Pancreas (tissue), 10 donors: Measurements from ENCODE around the gene PCBD1. TPM values are rescaled to one million over a fixed set of nuclear protein-coding genes. Genes with fewer than 3 reads are reported as not detected.
A peak's percentile ranks its signal among the peaks of the same experiment; 100 is the strongest.

Experiments used
- ATAC-seq, 4 donors: fragments of 200-7000 bp; cut with Tn5 transposase; one replicate each; pipeline versions ENCODE4 v1.8.0 to v1.9.1; 2020; ENCODE audit warnings: mild to moderate bottlenecking in 4 of 4, moderate library complexity in 4 of 4
- DNase-seq, 6 donors: peaks; one replicate each; pipeline ENCODE4 v3.0.0-alpha.2; 2020
- FAIRE-seq: peaks from 2 replicates; lab custom pipeline; 2012; peaks lifted over from hg19 to GRCh38; lab: Jason Lieb, UNC
- H3K27ac ChIP-seq, 4 donors: fragments of 200-600 bp; sonication (generic); 1 replicate in 3 of 4; 2 replicates in 1 of 4; pipeline versions ENCODE4 v1.5.0 to v1.8.0; 2020
- H3K27me3 ChIP-seq, 4 donors: fragments of 200-600 bp; one replicate each; pipeline ENCODE4 v1.8.0; 2021
- H3K36me3 ChIP-seq, 3 donors: fragments of 200-600 bp; sonication (generic) in 1 of 3; one replicate each; pipeline versions ENCODE4 v1.5.0 to v1.8.0; 2020 to 2021
- H3K4me1 ChIP-seq, 3 donors: fragments of 200-600 bp; one replicate each; pipeline ENCODE4 v1.8.0; 2021
- H3K4me3 ChIP-seq, 4 donors: fragments of 200-600 bp; sonication (generic) in 2 of 4; one replicate each; pipeline versions ENCODE4 v1.5.0 to v1.8.0; 2020 to 2021
- H3K9me3 ChIP-seq, 4 donors: fragments of 200-600 bp; one replicate each; pipeline ENCODE4 v1.8.0; 2021
- CTCF ChIP-seq, 4 donors: fragments of 200-600 bp; sonication (generic) in 3 of 4; IDR thresholded peaks; one replicate each; pipeline versions ENCODE4 v1.5.0 to v1.8.0; 2021; ENCODE audit warnings: antibody characterized with exemption in 4 of 4
- WGBS, 2 donors: extraction: QIAGEN DNeasy Blood & Tissue Kit; methylation state at CpG; one replicate each; pipeline ENCODE4 v1.1.7; 2013; 5-methylcytosine and 5-hydroxymethylcytosine counted together
- intact Hi-C, 3 donors: fragments of 100-400 bp; cut with DNase I; formaldehyde crosslinking; loops; one replicate each; pipeline versions ENCODE4 v1.11.1 to v1.14.2; 2022
- polyA plus RNA-seq, 2 donors: library from polyadenylated mRNA; stranded (reverse); fragments of 200-250 nt; gene quantifications; one replicate each; pipeline ENCODE4 v1.2.3, GENCODE V29; 2013
- total RNA-seq, 6 donors: library from RNA; stranded (reverse); fragmentation: NEBNext Ultra II Directional in 4 of 6; extraction: Animal tissue kit (Norgen Biotek cat#: 25700) in 4 of 6; gene quantifications; one replicate each; pipeline versions ENCODE4 v1.2.1 to v1.2.4, GENCODE V29; 2021 to 2023
- donor health status: healthy with polysubstance abuse.
- donor health status: DM: no; HTN: no; CAD: no; lungs with moderate emphysema.
- donor health status: DM: no; HTN: no; CAD: no.
- donor health status: control.
- donor health status: control.
- donor health status: Bipolar disorder and iron deficiency.
- donor health status: DM: yes; HTN: yes; CAD: no.
- donor health status: DM: no; HTN: no; CAD: no.
- donor health status: DM: no; HTN: no; CAD: no.
- donor health status: DM: yes; HTN: yes; CAD: no.

PCBD1 gene
- total and polyA plus RNA-seq, 8 donors = 63.6 to 95.9 (median 76.9) TPM

DNA sequence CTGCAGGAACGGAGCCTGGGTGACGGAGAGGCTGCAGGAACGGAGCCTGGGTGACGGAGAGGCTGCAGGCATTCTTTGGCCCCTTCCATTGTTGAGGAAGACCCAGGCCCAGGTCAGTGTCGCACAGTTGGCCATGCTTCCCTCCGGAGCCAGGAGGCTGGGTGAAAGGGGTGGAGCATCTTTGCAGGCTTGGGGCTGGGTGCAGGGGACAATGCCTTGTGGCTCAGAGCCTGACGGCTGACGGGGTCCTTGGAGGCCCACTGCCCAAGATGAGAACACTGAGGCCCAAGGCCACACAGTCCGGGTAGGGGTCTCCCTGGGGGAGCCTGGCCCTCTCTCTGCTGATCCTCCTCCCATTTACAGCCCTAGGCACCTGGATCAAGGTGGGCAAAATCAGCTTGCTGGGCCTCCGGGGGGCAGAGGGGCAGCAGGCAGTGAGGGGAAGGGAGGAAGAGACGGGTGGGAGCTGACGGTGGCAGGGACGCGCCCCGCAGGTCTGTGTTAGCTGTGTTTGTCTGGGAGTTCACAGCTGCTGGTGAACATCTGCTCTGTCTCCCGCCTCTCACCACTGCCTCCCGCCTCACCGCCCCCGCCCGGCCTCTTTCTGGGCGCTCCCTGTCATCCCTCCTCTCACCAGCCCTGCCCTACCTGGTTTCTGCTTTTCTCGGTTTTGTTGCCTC lies 30.6 kb upstream of the PCBD1 start:
- intact Hi-C loops = no loop called here
- peak in 1 of 6 donors; percentile 58 for DNase-seq
- TF ChIP-seq CTCF (IDR thresholded peaks at IDR 0.05) = no peak
- FAIRE-seq = no peak
- Histone ChIP-seq H3K27me3 (no peaks in the 10 kb centered on the region), H3K4me1 (no peaks in the 10 kb centered on the region), H3K27ac (no peak overlapping the region), H3K36me3 (no peaks in the 10 kb centered on the region), H3K9me3 (no peaks in the 10 kb centered on the region), H3K4me3 (no peak overlapping the region)
- peak in 2 of 4 donors; percentile 44 to 61 for ATAC-seq
- WGBS, 2 donors = 46 to 57% methylated on average over 22 of the region's 22 CpGs

- no peak for FAIRE-seq
- TF ChIP-seq CTCF (IDR thresholded peaks at IDR 0.05) = no peak
- ATAC-seq = no peak
- no peak overlapping the region for H3K4me3 ChIP-seq
- H3K27me3 ChIP-seq = no peaks in the 10 kb centered on the region
- DNase-seq = peak in 1 of 6 donors; percentile 42
- intact Hi-C loops = no loop called here
- H3K9me3 ChIP-seq = no peaks in the 10 kb centered on the region
- H3K36me3 ChIP-seq = no peaks in the 10 kb centered on the region
- H3K27ac ChIP-seq = no peak overlapping the region
- 72 to 90% methylated on average over 8 to 10 of the region's 10 CpGs for WGBS, 2 donors
- H3K4me1 ChIP-seq = no peaks in the 10 kb centered on the region
Measured at GRCh38 chr10:70917635-70918034, 29.3 kb upstream of the PCBD1 start.

GRCh38 chr10:70917226-70917625 lies 28.9 kb upstream of the PCBD1 start:
- intact Hi-C loops = no loop called here
- DNase-seq = peak in 1 of 6 donors; percentile 8

DNA sequence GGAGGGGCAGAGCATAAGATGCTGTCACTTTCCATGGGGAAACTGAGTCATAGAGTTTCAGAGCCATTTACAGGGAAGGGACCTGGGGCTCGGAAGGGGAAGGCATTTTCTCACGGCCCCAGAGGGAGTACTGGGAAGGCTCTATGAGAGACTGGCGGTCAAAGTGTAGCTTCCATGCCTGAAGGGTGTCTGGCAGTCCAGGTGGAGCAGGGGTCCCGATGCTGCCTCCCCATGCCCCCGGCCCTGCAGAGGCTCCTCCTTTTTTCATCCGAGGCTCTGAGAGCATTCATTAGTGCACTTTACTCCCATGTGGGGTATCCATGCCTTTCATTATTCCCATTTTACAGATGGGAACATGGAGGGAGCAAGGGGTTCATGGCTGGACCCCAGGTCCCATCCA lies 27.9 kb upstream of the PCBD1 start:
- FAIRE-seq (no peak), ATAC-seq (no peak), DNase-seq (peak in 1 of 6 donors; percentile 25)
- Histone ChIP-seq H3K36me3 (no peaks in the 10 kb centered on the region), H3K4me1 (no peaks in the 10 kb centered on the region), H3K9me3 (no peaks in the 10 kb centered on the region), H3K4me3 (no peak overlapping the region), H3K27ac (no peak overlapping the region), H3K27me3 (no peaks in the 10 kb centered on the region)
- no peak for TF ChIP-seq CTCF (IDR thresholded peaks at IDR 0.05)
- intact Hi-C loops = no loop called here
- 74 to 76% methylated on average over 6 of the region's 6 CpGs for WGBS, 2 donors

More at GRCh38 chr10:70917226-70917625, 28.9 kb upstream of the PCBD1 start:
- Histone ChIP-seq H3K4me3 (no peak overlapping the region), H3K27me3 (no peaks in the 10 kb centered on the region), H3K36me3 (no peaks in the 10 kb centered on the region), H3K9me3 (no peaks in the 10 kb centered on the region), H3K27ac (no peak overlapping the region), H3K4me1 (no peaks in the 10 kb centered on the region)
- ATAC-seq (no peak), FAIRE-seq (no peak)
- 82 to 83% methylated on average over 5 of the region's 5 CpGs for WGBS, 2 donors
- no peak for TF ChIP-seq CTCF (IDR thresholded peaks at IDR 0.05)

DNA sequence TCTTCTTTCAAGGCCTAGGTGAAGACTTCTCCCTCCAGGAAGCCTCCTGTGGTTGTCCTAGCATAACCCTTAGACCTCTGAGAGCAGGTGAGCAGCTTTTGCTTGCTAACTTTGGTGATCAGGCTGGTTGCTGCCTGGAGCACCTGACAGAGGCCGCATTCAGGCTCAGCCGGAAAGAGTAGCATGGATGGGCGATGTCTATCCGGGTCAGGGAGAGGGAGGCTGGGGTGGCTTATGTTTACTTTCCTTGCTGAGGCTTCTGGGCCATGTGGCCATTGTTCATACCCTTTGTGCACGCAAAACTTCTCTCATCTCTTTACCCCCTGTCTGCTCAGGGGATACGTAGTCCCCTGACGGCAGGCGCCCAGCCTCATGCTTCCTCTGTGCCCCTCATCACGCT lies 27.4 kb upstream of the PCBD1 start:
- Histone ChIP-seq H3K27ac (no peak overlapping the region), H3K4me3 (no peak overlapping the region), H3K9me3 (no peaks in the 10 kb centered on the region), H3K36me3 (no peaks in the 10 kb centered on the region), H3K27me3 (no peaks in the 10 kb centered on the region), H3K4me1 (no peaks in the 10 kb centered on the region)
- ATAC-seq (no peak), DNase-seq (peak in 2 of 6 donors; percentile 1 to 21), FAIRE-seq (no peak)
- WGBS, 2 donors = 84 to 85% methylated on average over 9 of the region's 9 CpGs
- intact Hi-C loops = no loop called here
- no peak for TF ChIP-seq CTCF (IDR thresholded peaks at IDR 0.05)
